Esophagus squamous epithelium (tissue), 4 donors: Measurements from ENCODE around the gene MAP3K7.

Source experiments
- POLR2A ChIP-seq, 4 donors: fragments of 450-650 bp; IDR thresholded peaks; one replicate each; pipeline ENCODE4 v1.6.1; 2017; ENCODE audit warnings: antibody characterized with exemption in 4 of 4, mild to moderate bottlenecking in 4 of 4, moderate library complexity in 3 of 4
- TF ChIP-seq, protein P1 (sequence below), 6 experiments: fragments of 450-650 bp in 4 of 6; fragments of 200-600 bp in 2 of 6; sonication (generic) in 2 of 6; IDR thresholded peaks; one replicate each; pipeline ENCODE4 v1.5.1; 2016 to 2019; ENCODE audit warnings: antibody characterized with exemption in 6 of 6, mild to moderate bottlenecking in 4 of 6, moderate library complexity in 4 of 6

DNA sequence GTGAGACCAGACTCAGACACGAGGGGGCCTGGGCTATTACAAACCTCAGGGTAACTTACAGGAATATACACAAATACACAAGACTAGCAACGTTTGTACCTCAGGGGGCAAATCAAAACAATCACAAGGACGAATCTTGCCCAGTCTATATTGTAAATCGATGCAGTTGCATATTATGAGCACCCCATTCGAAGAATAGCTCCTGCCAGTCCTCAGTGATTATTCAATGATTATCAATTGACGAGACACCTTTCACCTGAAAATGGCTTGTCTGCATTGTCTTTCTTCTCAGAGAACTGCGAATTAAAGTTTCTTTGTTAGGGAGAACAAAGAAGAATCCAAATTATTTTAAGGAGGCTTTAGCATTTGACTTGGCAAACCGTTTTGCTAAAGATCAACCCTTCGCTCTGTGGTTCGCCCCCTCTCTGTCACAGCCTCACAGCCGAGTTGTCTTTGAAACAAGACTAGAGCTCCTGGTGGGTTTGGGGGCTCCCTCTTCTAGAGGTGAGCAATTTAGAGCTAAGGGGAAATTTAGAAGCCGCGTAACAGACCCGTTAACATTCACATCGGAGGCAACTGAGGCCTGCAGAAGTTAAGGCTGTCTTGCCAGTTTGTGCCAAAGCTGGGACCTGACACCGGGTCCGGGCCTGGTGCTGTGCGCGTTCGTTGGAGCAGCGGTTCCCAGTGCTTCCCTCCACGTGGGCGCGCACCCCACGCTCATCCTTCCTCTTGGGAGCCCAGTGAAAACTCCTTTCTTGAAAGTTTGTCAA is 24.9 kb upstream of the MAP3K7 start:
- TF ChIP-seq, protein P1, sequence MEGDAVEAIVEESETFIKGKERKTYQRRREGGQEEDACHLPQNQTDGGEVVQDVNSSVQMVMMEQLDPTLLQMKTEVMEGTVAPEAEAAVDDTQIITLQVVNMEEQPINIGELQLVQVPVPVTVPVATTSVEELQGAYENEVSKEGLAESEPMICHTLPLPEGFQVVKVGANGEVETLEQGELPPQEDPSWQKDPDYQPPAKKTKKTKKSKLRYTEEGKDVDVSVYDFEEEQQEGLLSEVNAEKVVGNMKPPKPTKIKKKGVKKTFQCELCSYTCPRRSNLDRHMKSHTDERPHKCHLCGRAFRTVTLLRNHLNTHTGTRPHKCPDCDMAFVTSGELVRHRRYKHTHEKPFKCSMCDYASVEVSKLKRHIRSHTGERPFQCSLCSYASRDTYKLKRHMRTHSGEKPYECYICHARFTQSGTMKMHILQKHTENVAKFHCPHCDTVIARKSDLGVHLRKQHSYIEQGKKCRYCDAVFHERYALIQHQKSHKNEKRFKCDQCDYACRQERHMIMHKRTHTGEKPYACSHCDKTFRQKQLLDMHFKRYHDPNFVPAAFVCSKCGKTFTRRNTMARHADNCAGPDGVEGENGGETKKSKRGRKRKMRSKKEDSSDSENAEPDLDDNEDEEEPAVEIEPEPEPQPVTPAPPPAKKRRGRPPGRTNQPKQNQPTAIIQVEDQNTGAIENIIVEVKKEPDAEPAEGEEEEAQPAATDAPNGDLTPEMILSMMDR (IDR thresholded peaks at IDR 0.05), result peak in 1 of 6 experiments; percentile 0
- no peak for TF ChIP-seq POLR2A (IDR thresholded peaks at IDR 0.05)
